Globus pallidus (tissue), 1 donor: Measurements from ENCODE around the gene RAB3IP.
"Not testable (repeated sequence)": the region's sequence is repeated elsewhere in the genome, so short reads cannot be mapped to it uniquely, and the experiment has no call there.

Source experiments
- DNase-seq: peaks from one replicate; pipeline ENCODE4 v3.0.0-alpha.2; 2015; ENCODE audit warnings: low spot score

The RAB3IP gene

DNA sequence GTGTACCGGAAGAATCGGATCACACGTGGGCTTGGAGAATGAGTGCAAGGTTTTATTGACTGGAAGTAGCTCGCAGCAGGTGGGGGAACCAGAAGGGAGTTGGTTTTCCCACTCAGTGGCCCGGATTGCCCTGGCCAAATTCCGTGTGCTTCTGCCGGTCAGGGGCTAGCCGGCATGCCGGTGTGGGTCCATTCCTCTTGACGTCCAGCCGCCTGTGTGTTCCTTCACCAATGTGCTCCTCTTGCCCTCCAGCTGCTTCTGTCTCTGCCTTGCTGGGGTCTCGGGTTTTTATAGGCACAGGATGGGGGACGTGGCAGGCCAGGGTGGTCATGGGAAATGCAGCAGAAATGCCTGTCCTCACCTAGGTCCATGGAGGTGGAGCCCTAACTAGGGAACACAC lies 97.4 kb downstream of the RAB3IP start:
- DNase-seq: no peak

DNA sequence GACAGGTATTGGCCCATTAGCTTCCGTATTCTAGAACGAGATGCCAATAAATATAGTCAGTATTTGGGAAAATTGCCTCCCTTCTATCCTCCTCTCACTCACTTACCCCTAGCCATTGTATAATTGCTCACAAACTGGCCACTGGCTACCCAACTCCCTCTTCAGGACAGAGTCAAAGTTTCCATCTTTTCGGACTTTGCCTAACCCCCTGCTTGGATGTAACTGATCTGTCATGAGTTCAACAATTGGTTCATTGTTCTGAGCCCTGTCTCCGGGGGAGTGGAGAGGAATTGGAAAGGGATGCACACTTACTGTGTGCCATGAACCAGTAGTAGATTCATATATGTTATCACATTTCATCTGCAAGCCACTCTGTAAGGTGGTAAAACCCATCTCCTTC lies 98.5 kb downstream of the RAB3IP start:
- DNase-seq: peak; percentile 77

DNA sequence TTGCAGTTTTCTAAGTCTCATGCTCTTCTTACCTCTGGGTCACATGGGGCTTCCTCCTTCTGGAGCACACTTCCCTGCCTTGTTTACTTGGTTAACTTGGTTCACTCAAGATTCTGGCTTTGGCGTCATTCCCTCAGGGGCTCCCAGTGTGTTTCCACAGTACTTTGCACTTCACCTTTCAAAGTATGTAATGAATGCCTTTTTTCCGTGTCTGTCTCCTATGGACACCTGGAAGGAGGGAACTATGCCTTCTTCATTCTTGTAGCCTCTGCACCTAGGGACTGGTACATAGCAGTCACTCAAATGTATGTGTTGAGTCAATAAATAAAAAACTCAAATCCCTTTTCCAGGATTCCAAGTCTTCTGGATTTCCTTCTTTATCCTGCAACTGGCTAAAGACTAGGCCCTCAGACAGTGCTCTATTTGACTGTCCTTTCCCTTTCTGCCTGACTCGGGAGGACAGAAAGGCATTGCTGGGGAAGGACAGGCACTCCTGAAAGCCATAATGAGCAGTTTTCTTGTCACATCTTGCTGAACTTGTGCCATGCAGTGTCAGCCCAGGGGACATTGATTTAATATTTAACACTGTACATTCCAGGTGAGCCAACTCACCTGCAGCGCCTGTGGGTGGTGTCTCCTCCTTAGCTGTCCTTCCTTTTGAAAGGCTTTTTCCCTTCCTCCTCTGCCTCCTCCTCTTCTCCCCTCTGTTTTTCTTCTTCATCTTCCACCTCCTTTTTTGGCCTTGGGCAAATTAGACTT lies 99.2 kb downstream of the RAB3IP start:
- DNase-seq: no peak

GRCh38 chr12:69840727-69841126 lies 102.1 kb downstream of the RAB3IP start:
- DNase-seq: no peak

- no peak for DNase-seq
These were observed 104.9 kb downstream of the RAB3IP start for GRCh38 chr12:69843608-69844007.

DNA sequence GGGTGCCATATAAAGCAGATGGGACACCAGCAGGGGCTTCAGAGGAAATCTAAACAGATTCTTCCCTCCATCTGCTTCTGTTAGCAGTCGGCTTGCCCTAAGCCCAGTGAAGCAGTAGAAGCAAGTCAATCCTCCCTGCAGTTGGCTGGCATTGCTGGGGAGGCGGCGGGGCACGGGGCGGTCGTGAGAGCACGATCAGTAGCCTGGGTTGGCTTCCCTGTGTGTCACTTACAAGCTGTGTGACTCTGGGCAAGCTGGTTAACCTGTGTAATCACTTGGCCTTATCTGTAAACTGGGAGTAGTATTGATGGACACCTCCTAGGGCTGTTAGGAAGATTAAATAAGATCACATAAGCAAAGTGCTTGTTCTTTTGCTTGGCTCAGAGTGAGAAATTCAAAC lies 105.8 kb downstream of the RAB3IP start:
- DNase-seq: no peak

- DNase-seq: no peak
These were observed 106.2 kb downstream of the RAB3IP start for GRCh38 chr12:69844836-69845235.

DNA sequence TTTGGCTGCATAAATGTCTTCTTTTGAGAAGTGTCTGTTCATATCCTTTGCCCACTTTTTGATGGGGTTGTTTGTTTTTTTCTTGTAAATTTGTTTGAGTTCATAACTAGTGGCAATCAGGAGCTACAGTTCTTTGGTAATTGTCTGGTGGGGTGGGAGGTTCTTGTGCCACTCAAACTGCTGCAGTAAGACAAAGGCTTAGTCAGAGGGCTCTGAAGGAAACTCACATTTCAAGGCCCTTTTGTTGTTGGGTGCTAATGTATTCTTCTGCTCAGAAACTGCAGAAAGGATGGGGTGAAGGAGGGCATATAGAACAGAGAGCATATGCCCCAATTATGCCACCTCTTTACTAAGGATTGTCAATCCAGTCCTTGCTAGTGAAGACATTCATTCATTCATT lies 108.3 kb downstream of the RAB3IP start:
- DNase-seq: peak; percentile 77

- no peak for DNase-seq
These were observed 113.3 kb downstream of the RAB3IP start for GRCh38 chr12:69851976-69852375.

DNA sequence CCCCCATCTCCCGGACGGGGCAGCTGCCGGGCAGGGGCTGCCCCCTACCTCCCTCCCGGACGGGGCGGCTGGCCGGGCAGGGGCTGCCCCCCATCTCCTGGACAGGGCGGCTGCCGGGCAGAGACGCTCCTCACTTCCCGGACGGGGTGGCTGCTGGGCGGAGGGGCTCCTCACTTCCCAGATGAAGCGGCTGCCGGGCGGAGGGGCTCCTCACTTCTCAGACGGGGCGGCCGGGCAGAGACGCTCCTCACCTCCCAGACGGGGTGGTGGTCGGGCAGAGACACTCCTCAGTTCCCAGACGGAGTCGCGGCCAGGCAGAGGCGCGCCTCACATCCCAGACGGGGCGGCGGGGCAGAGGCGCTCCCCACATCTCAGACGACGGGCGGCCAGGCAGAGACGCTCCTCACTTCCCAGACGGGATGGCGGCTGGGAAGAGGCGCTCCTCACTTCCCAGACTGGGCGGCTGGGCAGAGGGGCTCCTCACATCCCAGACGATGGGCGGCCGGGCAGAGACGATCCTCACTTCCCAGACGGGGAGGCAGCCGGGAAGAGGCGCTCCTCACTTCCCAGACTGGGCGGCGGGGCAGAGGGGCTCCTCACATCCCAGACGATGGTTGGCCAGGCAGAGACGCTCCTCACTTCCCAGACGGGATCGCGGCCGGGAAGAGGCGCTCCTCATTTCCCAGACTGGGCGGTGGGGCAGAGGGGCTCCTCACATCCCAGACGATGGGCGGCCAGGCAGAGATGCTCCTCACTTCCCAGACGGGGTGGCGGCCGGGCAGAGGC lies 114.7 kb downstream of the RAB3IP start:
- not testable (repeated sequence) for DNase-seq

DNA sequence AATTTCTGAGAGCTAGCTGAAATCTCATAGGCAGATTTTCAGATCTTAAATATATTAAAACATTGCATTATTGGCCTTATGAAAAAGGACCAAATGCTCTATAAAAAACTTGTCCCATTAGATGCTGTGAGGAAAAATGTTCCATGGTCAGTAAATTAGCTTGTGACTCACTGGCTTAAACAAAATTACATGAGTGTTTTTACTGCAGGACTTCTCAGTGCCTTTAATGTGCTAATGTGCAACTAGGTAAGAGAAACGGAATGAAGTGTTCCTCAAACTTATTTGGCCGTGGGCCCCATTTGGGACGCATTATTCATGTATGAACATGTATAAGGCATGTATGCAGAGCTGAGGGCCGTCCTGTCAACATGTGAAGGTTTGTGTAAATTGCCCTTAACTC lies 128.0 kb downstream of the RAB3IP start:
- DNase-seq: no peak

DNA sequence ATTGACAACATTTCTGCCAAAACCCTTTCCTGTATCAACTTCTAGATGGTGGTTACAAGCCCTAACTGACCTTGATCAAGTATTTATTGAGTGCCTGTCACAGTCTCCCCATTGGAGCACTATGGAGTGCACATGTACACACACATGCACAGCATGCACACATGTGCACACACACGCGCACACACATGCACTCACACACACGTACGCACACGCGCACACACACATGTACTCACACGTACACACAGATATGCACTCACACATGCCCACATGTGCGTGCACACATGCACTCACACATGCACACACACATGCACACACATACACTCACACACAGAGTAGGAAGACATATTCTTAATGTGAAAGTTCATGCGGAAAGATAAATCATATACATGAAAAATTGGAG lies 130.0 kb downstream of the RAB3IP start:
- DNase-seq: no peak

GRCh38 chr12:69872804-69873203 lies 134.1 kb downstream of the RAB3IP start:
- DNase-seq: no peak
